CD4-positive, alpha-beta memory T cell (primary cell): ENCODE results near the gene GRIK1. TPM values are rescaled to one million over a fixed set of nuclear protein-coding genes. Genes with fewer than 3 reads are reported as not detected.

ENCODE experiments used
- CTCF ChIA-PET: fragments of 350-600 bp; sonication (Branson Sonifier 250); formaldehyde crosslinking; loops from one replicate; lab custom pipeline; 2021; ENCODE audit warnings: inconsistent platforms; ENCODE audit not compliant: partially characterized antibody; lab: Charles Lee
- POLR2A ChIA-PET: fragments of 350-600 bp; sonication (Branson Sonifier 250); formaldehyde crosslinking; loops from one replicate; lab custom pipeline; 2021; ENCODE audit not compliant: partially characterized antibody; lab: Charles Lee
- DNase-seq, 5 donors: peaks; one replicate each; pipeline versions ENCODE4 v3.0.0 to v3.0.0-alpha.2; 2020 to 2022; ENCODE audit warnings: mixed read lengths in 1 of 5
- H3K27ac ChIP-seq: one replicate; pipeline ENCODE4 v1.7.0; 2013; ENCODE audit warnings: low read depth, low read length
- H3K27me3 ChIP-seq: 2 replicates; pipeline ENCODE4 v1.7.0; 2013; ENCODE audit warnings: mild to moderate bottlenecking, low read length, moderate library complexity; ENCODE audit not compliant: insufficient read depth
- H3K36me3 ChIP-seq: 2 replicates; pipeline ENCODE4 v1.7.0; 2013; ENCODE audit warnings: mild to moderate bottlenecking, low read length, moderate library complexity; ENCODE audit not compliant: insufficient read depth
- H3K4me1 ChIP-seq: 2 replicates; pipeline ENCODE4 v1.7.0; 2013; ENCODE audit warnings: mild to moderate bottlenecking, low read length, moderate library complexity; ENCODE audit not compliant: insufficient read depth
- H3K4me3 ChIP-seq, 2 donors: one replicate each; pipeline ENCODE4 v1.7.0; 2013; ENCODE audit warnings: low read length in 2 of 2, mild to moderate bottlenecking in 1 of 2
- H3K9me3 ChIP-seq, 2 donors: one replicate each; pipeline ENCODE4 v1.7.0; 2013; ENCODE audit warnings: low read length in 2 of 2, control low read depth in 1 of 2; ENCODE audit not compliant: control insufficient read depth in 1 of 2
- H3K27ac Mint-ChIP-seq, 7 donors: one replicate each; pipeline ENCODE4 v1.8.0; 2020 to 2021; ENCODE audit warnings: mixed read lengths in 7 of 7, mild to moderate bottlenecking in 6 of 7, inconsistent platforms in 3 of 7, moderate library complexity in 3 of 7
- H3K27me3 Mint-ChIP-seq, 2 donors: one replicate each; pipeline ENCODE4 v1.8.0; 2020 to 2021; ENCODE audit warnings: mixed read lengths in 2 of 2
- H3K36me3 Mint-ChIP-seq, 2 donors: one replicate each; pipeline ENCODE4 v1.8.0; 2020 to 2021; ENCODE audit warnings: mixed read lengths in 2 of 2, inconsistent platforms in 1 of 2, mild to moderate bottlenecking in 1 of 2
- H3K4me1 Mint-ChIP-seq, 4 donors: one replicate each; pipeline ENCODE4 v1.8.0; 2020 to 2021; ENCODE audit warnings: mixed read lengths in 4 of 4, mild to moderate bottlenecking in 1 of 4
- H3K4me3 Mint-ChIP-seq, 8 donors: one replicate each; pipeline ENCODE4 v1.8.0; 2020 to 2021; ENCODE audit warnings: mixed read lengths in 8 of 8, mild to moderate bottlenecking in 7 of 8, moderate library complexity in 6 of 8, inconsistent platforms in 3 of 8
- H3K9me3 Mint-ChIP-seq, 8 donors: one replicate each; pipeline ENCODE4 v1.8.0; 2020 to 2021; ENCODE audit warnings: mixed read lengths in 8 of 8, mild to moderate bottlenecking in 5 of 8, inconsistent platforms in 3 of 8, moderate library complexity in 1 of 8
- intact Hi-C: fragments of 100-400 bp; cut with micrococcal nuclease; formaldehyde crosslinking; loops from one replicate; pipeline ENCODE4 v1.15.1; 2023
- polyA plus RNA-seq, 2 donors: library from polyadenylated mRNA; unstranded; fragments of 300-500 nt; fragmentation: Illumina TruSeq; gene quantifications; one replicate each; pipeline ENCODE4 v1.2.3, GENCODE V29; 2021
- total RNA-seq, 2 experiments: library from RNA; stranded (reverse); gene quantifications; one replicate each; pipeline ENCODE4 v1.2.3, GENCODE V29; 2021

Gene GRIK1
- total and polyA plus RNA-seq, 4 experiments from 2014 or later = not detected

GRCh38 chr21:29810871-29811270, 128.9 kb downstream of the GRIK1 start:
- Mint-ChIP-seq H3K27me3 (peaks cover 0 to 3% of the 10 kb centered on the region in 2 donors), H3K9me3 (no peaks in the 10 kb centered on the region), H3K27ac (no peak overlapping the region), H3K4me1 (no peaks in the 10 kb centered on the region), H3K4me3 (no peak overlapping the region), H3K36me3 (no peaks in the 10 kb centered on the region)
- H3K27ac ChIP-seq = no peak overlapping the region
- no peaks in the 10 kb centered on the region for H3K4me1 ChIP-seq
- intact Hi-C loops = no loop called here
- no peak for DNase-seq
- ChIA-PET CTCF (no interaction called here), POLR2A (no interaction called here)
- no peaks in the 10 kb centered on the region for H3K36me3 ChIP-seq
- H3K9me3 ChIP-seq = no peaks in the 10 kb centered on the region
- H3K27me3 ChIP-seq = no peaks in the 10 kb centered on the region
- H3K4me3 ChIP-seq = no peak overlapping the region

GRCh38 chr21:29808153-29808552, 131.6 kb downstream of the GRIK1 start:
- no peak overlapping the region for H3K4me3 Mint-ChIP-seq
- no peak overlapping the region for H3K27ac Mint-ChIP-seq
- H3K4me1 Mint-ChIP-seq = no peaks in the 10 kb centered on the region
- Histone ChIP-seq H3K27ac (no peak overlapping the region), H3K9me3 (no peaks in the 10 kb centered on the region), H3K4me1 (no peaks in the 10 kb centered on the region), H3K4me3 (no peak overlapping the region), H3K36me3 (no peaks in the 10 kb centered on the region), H3K27me3 (no peaks in the 10 kb centered on the region)
- H3K36me3 Mint-ChIP-seq = no peaks in the 10 kb centered on the region
- intact Hi-C loops = no loop called here
- no peaks in the 10 kb centered on the region for H3K9me3 Mint-ChIP-seq
- no peak for DNase-seq
- peaks cover 0 to 3% of the 10 kb centered on the region in 2 donors for H3K27me3 Mint-ChIP-seq
- ChIA-PET CTCF (no interaction called here), POLR2A (no interaction called here)

- Histone ChIP-seq H3K36me3 (no peaks in the 10 kb centered on the region), H3K9me3 (no peaks in the 10 kb centered on the region), H3K27me3 (no peaks in the 10 kb centered on the region), H3K27ac (no peak overlapping the region), H3K4me3 (no peak overlapping the region), H3K4me1 (no peaks in the 10 kb centered on the region)
- Mint-ChIP-seq H3K4me1 (no peaks in the 10 kb centered on the region), H3K4me3 (no peak overlapping the region), H3K9me3 (peaks cover 0 to 2% (median 0%) of the 10 kb centered on the region in 8 donors), H3K27me3 (peaks cover 2 to 5% of the 10 kb centered on the region in 2 donors), H3K27ac (no peak overlapping the region), H3K36me3 (no peaks in the 10 kb centered on the region)
- ChIA-PET CTCF (no interaction called here), POLR2A (no interaction called here)
- DNase-seq = no peak
- intact Hi-C loops = no loop called here
Observed at GRCh38 chr21:29805105-29805504, 134.7 kb downstream of the GRIK1 start.

GRCh38 chr21:29803191-29803590, 136.6 kb downstream of the GRIK1 start:
- Histone ChIP-seq H3K27ac (no peak overlapping the region), H3K36me3 (no peaks in the 10 kb centered on the region), H3K27me3 (no peaks in the 10 kb centered on the region), H3K4me1 (no peaks in the 10 kb centered on the region), H3K4me3 (no peak overlapping the region), H3K9me3 (no peaks in the 10 kb centered on the region)
- H3K36me3 Mint-ChIP-seq = no peaks in the 10 kb centered on the region
- ChIA-PET POLR2A (no interaction called here), CTCF (no interaction called here)
- peaks cover 0 to 2% (median 0%) of the 10 kb centered on the region in 8 donors for H3K9me3 Mint-ChIP-seq
- no peaks in the 10 kb centered on the region for H3K4me1 Mint-ChIP-seq
- H3K27ac Mint-ChIP-seq = no peak overlapping the region
- no peak for DNase-seq
- intact Hi-C loops = no loop called here
- H3K27me3 Mint-ChIP-seq = peaks cover 2 to 5% of the 10 kb centered on the region in 2 donors
- H3K4me3 Mint-ChIP-seq = no peak overlapping the region

DNA sequence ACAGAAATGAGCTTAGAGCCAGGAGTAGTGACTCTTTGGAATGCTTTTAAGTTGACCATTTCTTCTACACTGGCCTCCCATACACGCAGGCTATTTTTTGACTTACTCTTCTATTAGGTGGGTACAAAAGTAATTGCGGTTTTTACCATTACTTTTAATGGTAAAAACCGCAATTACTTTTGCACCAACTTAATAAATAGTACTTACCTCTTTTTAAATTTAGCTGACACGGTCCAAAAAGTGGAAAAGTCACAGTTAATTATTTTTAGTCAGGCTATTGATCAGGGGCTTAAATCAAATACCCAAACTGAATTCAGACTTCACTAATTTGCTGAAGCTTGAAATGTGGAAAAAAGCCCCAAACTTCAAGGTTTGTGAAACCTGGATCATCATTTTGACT, 138.7 kb downstream of the GRIK1 start:
- CTCF ChIA-PET = no interaction called here
- intact Hi-C loops = no loop called here
- Histone ChIP-seq H3K27ac (no peak overlapping the region), H3K9me3 (no peaks in the 10 kb centered on the region), H3K36me3 (no peaks in the 10 kb centered on the region), H3K27me3 (no peaks in the 10 kb centered on the region), H3K4me1 (no peaks in the 10 kb centered on the region), H3K4me3 (no peak overlapping the region)
- no peak overlapping the region for H3K27ac Mint-ChIP-seq
- H3K9me3 Mint-ChIP-seq = peaks cover 0 to 2% (median 0%) of the 10 kb centered on the region in 8 donors
- no peak overlapping the region for H3K4me3 Mint-ChIP-seq
- H3K4me1 Mint-ChIP-seq = no peaks in the 10 kb centered on the region
- POLR2A ChIA-PET = no interaction called here
- peaks cover 2 to 4% of the 10 kb centered on the region in 2 donors for H3K27me3 Mint-ChIP-seq
- DNase-seq = no peak
- H3K36me3 Mint-ChIP-seq = no peaks in the 10 kb centered on the region

- Histone ChIP-seq H3K9me3 (no peaks in the 10 kb centered on the region), H3K27ac (no peak overlapping the region), H3K36me3 (no peaks in the 10 kb centered on the region), H3K4me1 (no peaks in the 10 kb centered on the region), H3K27me3 (no peaks in the 10 kb centered on the region), H3K4me3 (no peak overlapping the region)
- no peaks in the 10 kb centered on the region for H3K4me1 Mint-ChIP-seq
- peaks cover 2 to 4% of the 10 kb centered on the region in 2 donors for H3K27me3 Mint-ChIP-seq
- H3K4me3 Mint-ChIP-seq = no peak overlapping the region
- no peak for DNase-seq
- H3K36me3 Mint-ChIP-seq = no peaks in the 10 kb centered on the region
- no peak overlapping the region for H3K27ac Mint-ChIP-seq
- ChIA-PET CTCF (no interaction called here), POLR2A (no interaction called here)
- intact Hi-C loops = no loop called here
- peaks cover 0 to 2% (median 0%) of the 10 kb centered on the region in 8 donors for H3K9me3 Mint-ChIP-seq
Observed at GRCh38 chr21:29800056-29800455, 139.7 kb downstream of the GRIK1 start.

GRCh38 chr21:29798840-29799239, 141.0 kb downstream of the GRIK1 start:
- H3K36me3 ChIP-seq = no peaks in the 10 kb centered on the region
- H3K36me3 Mint-ChIP-seq = no peaks in the 10 kb centered on the region
- POLR2A ChIA-PET = no interaction called here
- no peaks in the 10 kb centered on the region for H3K4me1 ChIP-seq
- no peaks in the 10 kb centered on the region for H3K27me3 ChIP-seq
- no peak overlapping the region for H3K4me3 ChIP-seq
- peaks cover 2 to 4% of the 10 kb centered on the region in 2 donors for H3K27me3 Mint-ChIP-seq
- H3K4me3 Mint-ChIP-seq = no peak overlapping the region
- H3K9me3 Mint-ChIP-seq = peaks cover 0 to 2% (median 0%) of the 10 kb centered on the region in 8 donors
- no peak overlapping the region for H3K27ac ChIP-seq
- H3K9me3 ChIP-seq = no peaks in the 10 kb centered on the region
- H3K4me1 Mint-ChIP-seq = no peaks in the 10 kb centered on the region
- H3K27ac Mint-ChIP-seq = no peak overlapping the region
- intact Hi-C loops = no loop called here
- CTCF ChIA-PET = no interaction called here
- DNase-seq = no peak

DNA sequence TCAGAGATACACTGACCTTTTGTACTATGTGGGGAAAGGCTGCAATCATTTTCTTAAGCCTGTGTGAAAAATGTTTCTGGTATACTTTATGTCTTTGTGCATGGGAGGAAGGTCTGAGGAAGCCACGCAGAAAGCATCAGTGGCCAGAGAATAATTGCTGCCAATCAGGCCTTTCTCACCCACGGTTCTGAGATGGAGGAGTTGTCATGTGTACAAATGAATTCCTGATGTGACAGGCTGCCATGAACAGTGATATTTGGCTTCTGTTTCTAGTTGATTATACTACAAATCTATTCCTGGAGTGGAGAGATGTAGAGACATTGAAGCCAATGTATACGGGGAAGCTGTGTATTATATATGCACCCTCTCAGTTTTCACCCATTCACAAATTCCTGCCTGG, 142.6 kb downstream of the GRIK1 start:
- Histone ChIP-seq H3K4me3 (no peak overlapping the region), H3K27me3 (no peaks in the 10 kb centered on the region), H3K9me3 (no peaks in the 10 kb centered on the region), H3K36me3 (no peaks in the 10 kb centered on the region), H3K4me1 (no peaks in the 10 kb centered on the region), H3K27ac (no peak overlapping the region)
- no peak for DNase-seq
- no peak overlapping the region for H3K27ac Mint-ChIP-seq
- POLR2A ChIA-PET = no interaction called here
- no peaks in the 10 kb centered on the region for H3K4me1 Mint-ChIP-seq
- H3K36me3 Mint-ChIP-seq = no peaks in the 10 kb centered on the region
- CTCF ChIA-PET = no interaction called here
- H3K27me3 Mint-ChIP-seq = peaks cover 2 to 4% of the 10 kb centered on the region in 2 donors
- intact Hi-C loops = no loop called here
- H3K4me3 Mint-ChIP-seq = no peak overlapping the region
- H3K9me3 Mint-ChIP-seq = peaks cover 0 to 2% (median 0%) of the 10 kb centered on the region in 8 donors
